Measurements from ENCODE around the gene ASAH2.
A peak's percentile ranks its signal among the peaks of the same experiment; 100 is the strongest.

GRCh38 chr10:50224330-50224952 lies 26.9 kb downstream of the ASAH2 start:
- TF ChIP-seq EP300 (IDR thresholded peaks at IDR 0.05; ENCODE audit: borderline replicate concordance) (no peak), MAX (IDR thresholded peaks at IDR 0.05) (peak; percentile 48), YY1 (IDR thresholded peaks at IDR 0.05; ENCODE audit: low read depth) (no peak)
